Caco-2 (cell line): ENCODE data around the gene RIPOR1. TPM values are rescaled to one million over a fixed set of nuclear protein-coding genes. Genes with fewer than 3 reads are reported as not detected.

Experiments
- BruUV-seq: library from RNA; stranded (reverse); fragments of 400-500 nt; replicated peaks from 2 replicates; lab custom pipeline; 2021; lab: Mats Ljungman, UMichigan
- CTCF ChIA-PET: fragments of 300-600 bp; sonication (Branson Sonifier 250); formaldehyde crosslinking; loops from one replicate; lab custom pipeline; 2022; ENCODE audit warnings: antibody characterized with exemption; lab: Charles Lee
- POLR2A ChIA-PET: fragments of 300-600 bp; sonication (Branson Sonifier 250); formaldehyde crosslinking; loops from one replicate; lab custom pipeline; 2022; ENCODE audit warnings: antibody characterized with exemption; lab: Charles Lee
- DNase-seq, 2 experiments: peaks; one replicate each; pipeline versions ENCODE4 v3.0.0 to v3.0.0-alpha.2; 2020 to 2022
- H3K27me3 ChIP-seq: replicated peaks from 2 replicates; pipeline ENCODE4 v1.6.0; 2011; ENCODE audit warnings: low read length; ENCODE audit not compliant: control insufficient read depth, insufficient read depth
- H3K36me3 ChIP-seq: 2 replicates; pipeline ENCODE4 v1.5.1; 2011; ENCODE audit warnings: low read length; ENCODE audit not compliant: control insufficient read depth, insufficient read depth
- H3K4me1 ChIP-seq: fragments of 250-450 bp; sonication (Bioruptor Pico); 2 replicates; pipeline ENCODE4 v1.5.1; 2020; ENCODE audit warnings: mild to moderate bottlenecking
- H3K4me3 ChIP-seq: 2 replicates; pipeline ENCODE4 v1.5.1; 2011; ENCODE audit warnings: low read depth, mild to moderate bottlenecking, control low read depth, low read length
- H3K9me3 ChIP-seq: fragments of 250-450 bp; sonication (Bioruptor Pico); 2 replicates; pipeline ENCODE4 v1.5.1; 2020; ENCODE audit warnings: mild to moderate bottlenecking, moderate library complexity
- H3K27ac Mint-ChIP-seq: one replicate; pipeline ENCODE4 v1.8.0; 2022; ENCODE audit warnings: mixed read lengths; ENCODE audit not compliant: unreplicated experiment
- H3K27me3 Mint-ChIP-seq: one replicate; pipeline ENCODE4 v1.8.0; 2022; ENCODE audit warnings: mixed read lengths; ENCODE audit not compliant: insufficient read depth, unreplicated experiment
- H3K36me3 Mint-ChIP-seq: one replicate; pipeline ENCODE4 v1.8.0; 2022; ENCODE audit warnings: mild to moderate bottlenecking, mixed read lengths; ENCODE audit not compliant: insufficient read depth, unreplicated experiment
- H3K4me1 Mint-ChIP-seq: one replicate; pipeline ENCODE4 v1.8.0; 2022; ENCODE audit warnings: low read depth, mixed read lengths; ENCODE audit not compliant: unreplicated experiment
- H3K4me3 Mint-ChIP-seq: one replicate; pipeline ENCODE4 v1.8.0; 2022; ENCODE audit warnings: mild to moderate bottlenecking, moderate library complexity, mixed read lengths; ENCODE audit not compliant: unreplicated experiment
- H3K9me3 Mint-ChIP-seq: one replicate; pipeline ENCODE4 v1.8.0; 2022; ENCODE audit warnings: mixed read lengths; ENCODE audit not compliant: unreplicated experiment
- CTCF ChIP-seq, 2 experiments: fragments of 200-600 bp in 1 of 2; IDR thresholded peaks; 1 replicate in 1 of 2; 2 replicates in 1 of 2; pipeline versions ENCODE4 v1.5.1 to v1.8.0; 2011 to 2022; ENCODE audit warnings: antibody characterized with exemption in 1 of 2, control low read depth in 1 of 2, inconsistent platforms in 1 of 2, low read depth in 1 of 2, low read length in 1 of 2, mild to moderate bottlenecking in 1 of 2, moderate library complexity in 1 of 2; ENCODE audit not compliant: insufficient read depth in 1 of 2, severe bottlenecking in 1 of 2, unreplicated experiment in 1 of 2
- intact Hi-C: fragments of 100-400 bp; cut with micrococcal nuclease; formaldehyde crosslinking; loops from one replicate; pipeline ENCODE4 v1.10.0; 2022; ENCODE audit not compliant: unreplicated experiment
- total RNA-seq: library from RNA; stranded (reverse); gene quantifications from 2 replicates; pipeline ENCODE4 v1.2.3, GENCODE V29; 2022

The RIPOR1 gene
- total RNA-seq, 1 experiment from 2014 or later, result 87.9 TPM

- peaks cover 23% of the 10 kb centered on the region for H3K4me1 Mint-ChIP-seq
- Histone ChIP-seq H3K9me3 (no peaks in the 10 kb centered on the region), H3K27me3 (no peaks in the 10 kb centered on the region), H3K4me3 (no peak overlapping the region), H3K36me3 (no peaks in the 10 kb centered on the region), H3K4me1 (peaks cover 22% of the 10 kb centered on the region)
- no peaks in the 10 kb centered on the region for H3K27me3 Mint-ChIP-seq
- peak overlapping the region; percentile 71 for H3K27ac Mint-ChIP-seq
- ChIA-PET CTCF (interaction anchor here (0.6 to 4.5 kb wide), 9 partner anchors 9 to 323 kb away, joined by 3 to 42 read pairs (median 4); partner anchors contain the start of genes ATP6V0D1, RANBP10, RIPOR1 and TMEM208), POLR2A (interaction anchor here (0.9 to 1.3 kb wide), 3 partner anchors 9 to 31 kb away, joined by 4 to 5 read pairs (median 4); partner anchors contain the start of gene ATP6V0D1)
- intact Hi-C loops, result no loop called here
- DNase-seq, result no peak
- no peak for TF ChIP-seq CTCF (IDR thresholded peaks at IDR 0.05; ENCODE audit: insufficient read depth in 1 of 2, low read depth in 1 of 2, low read length in 1 of 2, severe bottlenecking in 1 of 2, unreplicated experiment in 1 of 2)
- no TSS peak for BruUV-seq
- H3K36me3 Mint-ChIP-seq, result peaks cover 5% of the 10 kb centered on the region
- no peak overlapping the region for H3K4me3 Mint-ChIP-seq
- no peaks in the 10 kb centered on the region for H3K9me3 Mint-ChIP-seq
Observed at GRCh38 chr16:67489401-67490083, 39.1 kb upstream of the RIPOR1 start.

GRCh38 chr16:67490335-67491096 is 38.1 kb upstream of the RIPOR1 start:
- POLR2A ChIA-PET, result interaction anchor here (1.3 kb wide), 1 partner anchor 30 kb away, joined by 5 read pairs; no protein-coding TSS in a partner anchor
- Mint-ChIP-seq H3K9me3 (no peaks in the 10 kb centered on the region), H3K27me3 (no peaks in the 10 kb centered on the region), H3K27ac (no peak overlapping the region), H3K36me3 (peaks cover 5% of the 10 kb centered on the region), H3K4me3 (no peak overlapping the region), H3K4me1 (peaks cover 23% of the 10 kb centered on the region)
- Histone ChIP-seq H3K36me3 (no peaks in the 10 kb centered on the region), H3K4me3 (no peak overlapping the region), H3K27me3 (no peaks in the 10 kb centered on the region), H3K4me1 (peaks cover 22% of the 10 kb centered on the region), H3K9me3 (no peaks in the 10 kb centered on the region)
- BruUV-seq, result no TSS peak
- no peak for DNase-seq
- TF ChIP-seq CTCF (IDR thresholded peaks at IDR 0.05; ENCODE audit: insufficient read depth in 1 of 2, low read depth in 1 of 2, low read length in 1 of 2, severe bottlenecking in 1 of 2, unreplicated experiment in 1 of 2), result no peak
- CTCF ChIA-PET, result interaction anchor here (0.6 to 4.5 kb wide), 6 partner anchors 10 to 365 kb away, joined by 4 to 42 read pairs (median 15); partner anchors contain the start of gene ATP6V0D1
- intact Hi-C loops, result no loop called here

GRCh38 chr16:67499106-67499505 is 29.5 kb upstream of the RIPOR1 start:
- POLR2A ChIA-PET, result no interaction called here
- H3K27me3 ChIP-seq, result no peaks in the 10 kb centered on the region
- no peaks in the 10 kb centered on the region for H3K27me3 Mint-ChIP-seq

More at GRCh38 chr16:67499106-67499505, 29.5 kb upstream of the RIPOR1 start:
- H3K9me3 Mint-ChIP-seq, result no peaks in the 10 kb centered on the region
- Histone ChIP-seq H3K4me1 (no peaks in the 10 kb centered on the region), H3K36me3 (no peaks in the 10 kb centered on the region), H3K4me3 (no peak overlapping the region), H3K9me3 (no peaks in the 10 kb centered on the region)
- no peak for TF ChIP-seq CTCF (IDR thresholded peaks at IDR 0.05; ENCODE audit: insufficient read depth in 1 of 2, low read depth in 1 of 2, low read length in 1 of 2, severe bottlenecking in 1 of 2, unreplicated experiment in 1 of 2)
- H3K36me3 Mint-ChIP-seq, result no peaks in the 10 kb centered on the region
- H3K4me1 Mint-ChIP-seq, result no peaks in the 10 kb centered on the region
- CTCF ChIA-PET, result interaction anchor here (1.5 kb wide), 1 partner anchor 22 kb away, joined by 4 read pairs; no protein-coding TSS in a partner anchor
- no peak overlapping the region for H3K27ac Mint-ChIP-seq
- intact Hi-C loops, result no loop called here
- H3K4me3 Mint-ChIP-seq, result no peak overlapping the region
- DNase-seq, result no peak
- BruUV-seq, result no TSS peak
